GM19463 (cell line): ENCODE measurements around the gene CFAP46.
"Not testable (repeated sequence)": the region's sequence is repeated elsewhere in the genome, so short reads cannot be mapped to it uniquely, and the experiment has no call there.

ENCODE experiments used
- ATAC-seq: cut with Tn5 transposase; IDR thresholded peaks from one replicate; pipeline ENCODE4 v1.9.1; 2021; ENCODE audit warnings: mild to moderate bottlenecking, moderate library complexity; ENCODE audit not compliant: unreplicated experiment

The CFAP46 gene

DNA sequence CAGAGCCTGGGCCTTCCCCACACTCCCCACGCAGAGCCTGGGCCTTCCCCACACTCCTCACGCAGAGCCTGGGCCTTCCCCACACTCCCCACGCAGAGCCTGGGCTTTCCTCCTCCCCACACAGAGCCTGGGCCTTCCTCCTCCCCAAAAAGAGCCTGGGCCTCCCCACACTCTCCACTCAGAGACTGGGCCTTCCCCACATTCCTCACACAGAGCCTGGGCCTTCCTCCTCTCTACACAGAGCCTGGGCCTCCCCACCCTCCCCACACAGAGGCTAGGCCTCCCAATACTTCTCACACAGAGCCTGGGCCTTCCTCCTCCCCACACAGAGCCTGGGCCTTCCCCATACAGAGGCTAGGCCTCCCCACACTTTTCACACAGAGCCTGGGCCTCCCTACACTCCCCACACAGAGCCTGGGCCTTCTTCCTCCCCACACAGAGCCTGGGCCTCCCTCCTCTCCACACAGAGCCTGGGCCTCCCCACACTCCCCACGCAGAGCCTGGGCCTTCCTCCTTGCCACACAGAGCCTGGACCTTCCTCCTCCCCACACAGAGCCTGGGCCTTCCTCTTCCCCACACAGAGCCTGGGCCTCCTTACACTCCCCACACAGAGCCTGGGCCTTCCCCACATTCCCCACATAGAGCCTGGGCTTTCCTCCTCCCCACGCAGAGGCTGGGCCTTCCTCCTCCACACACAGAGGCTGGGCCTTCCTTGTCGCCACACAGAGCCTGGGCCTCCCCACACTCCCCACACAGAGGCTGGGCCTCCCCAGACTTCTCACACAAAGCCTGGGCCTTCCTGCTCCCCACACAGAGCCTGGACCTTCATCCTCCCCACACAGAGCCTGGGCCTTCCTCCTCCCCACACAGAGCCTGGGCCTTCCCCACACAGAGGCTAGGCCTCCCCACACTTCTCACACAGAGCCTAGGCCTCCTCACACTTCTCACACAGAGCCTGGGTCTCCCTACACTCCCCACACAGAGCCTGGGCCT lies 10.8 kb downstream of the CFAP46 start:
- not testable (repeated sequence) for ATAC-seq

- not testable (repeated sequence) for ATAC-seq
These were observed 11.7 kb downstream of the CFAP46 start for GRCh38 chr10:132930701-132931100.

- no peak for ATAC-seq
These were observed 12.3 kb downstream of the CFAP46 start for GRCh38 chr10:132929953-132930548.

GRCh38 chr10:132929480-132929879 lies 12.9 kb downstream of the CFAP46 start:
- no peak for ATAC-seq

DNA sequence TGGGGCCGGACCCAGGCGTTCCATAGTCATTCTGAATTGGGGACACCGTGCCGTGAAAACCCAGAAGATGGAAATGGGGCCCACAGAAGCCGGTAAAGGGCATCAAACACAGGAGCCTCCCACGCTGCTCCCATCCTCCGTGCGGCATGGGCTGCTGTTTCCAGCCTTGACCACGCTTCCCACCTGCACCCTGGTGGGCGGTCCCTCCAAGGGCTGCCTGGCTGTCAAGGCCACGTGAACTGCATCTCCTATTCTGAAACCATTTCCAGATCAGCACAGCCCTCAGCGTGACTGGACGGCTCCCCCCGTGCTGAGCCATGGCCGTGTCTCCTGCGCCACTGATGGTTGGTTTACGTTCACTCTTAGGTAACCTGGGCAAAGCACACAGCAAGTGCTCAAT lies 14.1 kb downstream of the CFAP46 start:
- no peak for ATAC-seq

- no peak for ATAC-seq
These were observed 14.5 kb downstream of the CFAP46 start for GRCh38 chr10:132927824-132928223.

DNA sequence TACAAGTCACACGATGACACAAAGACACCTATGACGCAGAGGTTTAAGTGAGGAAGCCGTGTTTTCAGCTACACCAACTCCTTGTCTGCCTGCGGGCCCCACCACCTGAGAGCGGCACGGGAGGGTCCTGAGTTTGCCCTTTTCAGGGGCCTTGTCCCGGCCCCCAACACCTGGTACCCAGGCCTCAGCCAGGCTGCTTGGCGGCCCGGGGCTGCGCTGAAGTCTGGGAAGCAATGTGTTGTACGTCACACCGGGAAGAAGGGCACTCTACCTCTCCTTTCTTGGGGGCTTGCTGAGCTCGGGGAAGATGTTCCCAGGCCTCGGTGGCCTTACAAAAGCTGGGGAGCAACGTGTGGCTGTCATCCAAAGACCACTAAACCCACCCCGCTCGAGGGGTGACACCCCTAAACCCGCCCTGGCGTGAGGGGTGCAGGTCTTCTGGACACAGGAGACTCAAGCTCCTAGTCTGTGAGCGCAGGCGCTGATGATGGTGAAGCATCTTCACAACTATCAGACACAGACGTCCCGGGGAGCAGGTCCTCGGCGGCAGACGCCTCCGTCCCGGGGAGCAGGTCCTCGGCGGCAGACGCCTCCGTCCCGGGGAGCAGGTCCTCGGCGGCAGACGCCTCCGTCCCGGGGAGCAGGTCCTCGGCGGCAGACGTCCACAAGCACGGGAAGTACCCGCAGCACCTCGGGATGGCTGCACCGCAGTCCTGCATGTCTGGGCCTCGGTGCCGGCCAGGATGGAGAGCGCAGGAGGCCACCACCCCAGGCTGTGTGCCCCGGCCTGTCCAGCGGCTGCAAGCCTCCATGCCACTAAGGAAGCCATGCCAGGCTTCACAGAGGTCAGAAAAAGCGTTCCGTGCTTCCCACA lies 15.4 kb downstream of the CFAP46 start:
- no peak for ATAC-seq

DNA sequence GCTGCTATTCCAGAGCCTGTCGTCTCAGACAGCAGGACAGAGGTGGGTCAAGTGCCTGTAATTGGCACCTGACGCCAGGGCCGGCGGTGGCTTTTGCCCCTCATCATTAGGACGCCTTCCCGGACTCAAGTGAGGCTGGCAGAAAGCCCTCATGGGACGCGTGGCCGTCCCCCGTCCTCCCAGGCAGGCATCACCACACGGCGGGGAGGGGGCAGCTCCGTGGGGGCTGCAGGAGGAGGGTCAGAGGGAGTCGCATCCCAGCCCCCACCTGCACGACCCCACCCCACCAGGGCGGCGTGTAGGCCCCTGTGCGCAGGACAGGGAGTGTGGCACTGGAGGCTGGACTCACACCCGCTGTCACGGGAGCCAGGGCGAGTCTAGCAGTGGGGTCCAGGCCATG lies 16.3 kb downstream of the CFAP46 start:
- no peak for ATAC-seq

DNA sequence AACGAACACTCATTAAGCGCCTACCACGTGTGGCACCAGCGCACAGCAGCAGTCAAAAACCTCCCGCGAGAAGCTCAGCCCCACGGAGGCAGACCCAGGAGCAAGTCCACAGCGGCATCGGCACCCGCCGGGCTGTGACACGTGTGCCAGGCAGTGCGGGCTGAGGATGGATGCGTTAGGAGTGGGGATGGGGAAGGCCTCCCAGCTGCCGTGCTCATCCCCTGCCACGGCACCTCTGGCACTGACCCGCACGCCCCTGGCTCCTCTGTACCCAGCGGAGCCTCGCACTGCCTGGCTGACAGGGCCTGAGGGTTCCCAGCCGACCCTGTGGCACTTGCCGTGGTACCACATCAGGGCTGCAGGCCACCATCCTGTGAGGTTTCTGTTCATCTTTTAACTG lies 16.8 kb downstream of the CFAP46 start:
- no peak for ATAC-seq

GRCh38 chr10:132925071-132925561 lies 17.3 kb downstream of the CFAP46 start:
- no peak for ATAC-seq

- ATAC-seq = no peak
These were observed 18.1 kb downstream of the CFAP46 start for GRCh38 chr10:132924046-132924952.

- not testable (repeated sequence) for ATAC-seq
These were observed 19.0 kb downstream of the CFAP46 start for GRCh38 chr10:132923384-132923783.

DNA sequence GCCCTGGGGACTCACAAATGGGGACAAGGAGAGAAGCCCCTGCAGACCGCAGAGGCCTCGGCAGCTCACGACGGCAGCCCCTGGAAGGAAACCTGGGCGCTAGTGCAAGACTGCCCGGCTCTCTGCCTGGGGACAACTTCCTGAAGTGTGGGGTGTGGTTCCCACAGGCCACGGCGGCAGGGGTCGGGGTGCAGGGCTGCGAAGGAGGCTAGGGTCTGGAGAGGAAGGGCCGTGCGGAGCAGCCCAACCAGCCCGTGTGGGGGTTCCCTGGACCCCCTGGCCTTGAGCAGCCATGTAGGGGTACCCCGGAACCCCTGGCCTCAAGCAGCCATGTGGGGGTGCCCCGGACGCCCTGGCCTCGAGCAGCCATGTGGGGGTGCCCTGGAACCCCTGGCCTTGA lies 19.5 kb downstream of the CFAP46 start:
- no peak for ATAC-seq

GRCh38 chr10:132921818-132922807 lies 20.3 kb downstream of the CFAP46 start:
- ATAC-seq = no peak

DNA sequence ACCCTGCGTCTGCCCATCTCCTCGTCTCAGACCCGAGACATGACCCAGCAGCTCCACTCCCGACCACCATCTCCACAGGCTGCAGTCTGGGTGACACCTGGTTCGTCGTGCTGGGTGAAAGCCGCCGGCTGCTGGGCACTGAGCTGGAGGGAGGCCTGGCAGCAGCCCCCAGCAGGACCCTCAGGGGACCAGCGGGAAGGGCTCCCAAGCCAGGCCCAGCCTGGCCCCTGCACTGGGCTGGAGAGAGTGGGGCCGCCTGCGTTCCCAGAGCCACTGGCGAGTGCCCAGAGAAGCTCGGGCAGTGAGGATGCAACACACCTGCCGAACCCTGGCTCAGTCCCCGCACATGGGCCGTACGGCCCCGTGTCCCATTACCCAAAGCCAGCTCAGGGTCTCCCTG lies 21.3 kb downstream of the CFAP46 start:
- no peak for ATAC-seq

DNA sequence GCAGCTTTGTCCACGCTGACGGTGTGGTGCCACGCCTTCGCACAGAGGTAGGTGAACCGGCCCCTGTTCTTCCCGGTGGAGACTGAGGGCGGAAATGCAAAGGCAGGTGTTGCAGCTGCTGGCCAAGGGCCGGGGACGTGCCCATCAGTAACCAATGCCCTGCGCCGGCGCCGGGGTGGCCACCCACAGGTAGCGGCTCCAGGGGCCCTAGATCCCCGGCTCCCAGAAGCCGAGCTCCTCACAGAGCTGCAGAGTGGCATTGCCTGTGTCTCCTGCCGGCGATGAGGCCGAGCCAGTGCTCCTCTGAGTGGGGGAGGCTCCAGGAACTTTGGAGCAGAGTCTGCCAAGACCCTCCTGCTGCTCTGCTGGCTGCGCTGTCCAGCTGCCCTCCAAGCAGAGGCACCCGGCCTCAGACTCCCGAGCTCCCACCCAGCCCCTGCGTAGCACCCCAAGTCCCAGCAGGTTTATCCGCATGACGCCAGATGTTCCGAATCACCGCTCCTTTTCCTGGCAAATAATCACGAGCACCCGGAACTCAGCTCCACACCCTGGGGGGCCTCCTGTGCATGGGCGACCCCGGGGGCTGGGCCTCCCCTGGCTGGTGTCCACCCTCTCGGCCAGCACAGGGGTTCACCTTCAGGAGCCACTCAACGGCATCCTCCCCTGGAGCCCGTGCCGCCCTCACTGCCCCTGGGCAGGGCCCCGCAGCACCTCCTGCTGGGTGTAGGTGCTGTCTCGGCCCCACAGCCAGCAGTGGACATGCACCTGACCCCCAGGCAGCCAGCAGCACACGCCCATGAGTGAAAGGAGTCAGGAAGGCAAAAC lies 22.1 kb downstream of the CFAP46 start:
- no peak for ATAC-seq

DNA sequence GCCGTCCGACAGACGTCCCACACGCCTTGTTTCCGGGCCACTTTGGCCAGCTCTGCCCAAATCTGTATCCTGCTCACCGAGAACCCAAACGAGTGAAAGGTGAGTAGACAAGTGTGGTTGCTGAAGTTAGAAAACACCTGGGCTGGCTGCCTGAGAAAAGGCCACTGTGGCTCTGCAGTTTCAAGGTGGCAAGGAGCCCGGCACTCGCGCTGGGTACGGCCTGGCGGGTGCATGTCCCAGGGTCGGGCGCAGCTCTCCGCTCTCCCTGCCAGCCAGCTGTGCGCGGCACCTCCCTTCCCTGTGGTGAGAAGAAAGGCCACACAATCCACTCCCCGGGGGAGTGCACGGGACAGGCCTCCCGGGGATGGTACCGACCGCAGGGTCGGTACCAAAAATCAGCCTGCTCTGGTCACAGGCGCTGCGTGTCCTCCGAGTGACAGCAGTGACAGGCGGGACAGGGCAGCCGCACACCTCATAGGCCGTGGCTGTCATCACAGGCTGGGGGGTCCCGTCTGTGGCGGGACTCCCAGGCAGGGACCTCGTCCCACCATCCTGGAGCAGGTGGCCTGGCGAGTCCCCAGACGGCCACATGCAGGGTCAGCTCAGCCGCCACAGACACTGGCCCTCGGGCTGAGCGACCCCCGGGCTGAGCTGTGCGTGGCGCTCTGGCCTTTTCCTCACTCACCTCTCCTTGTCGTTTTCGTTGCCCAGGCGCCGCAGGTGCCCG lies 22.8 kb downstream of the CFAP46 start:
- ATAC-seq = no peak
